ENCODE data around the gene PARP12.

- TF ChIP-seq CTCF (optimal IDR thresholded peaks at IDR 0.05 in 1 of 3, IDR thresholded peaks at IDR 0.05 in 1 of 3, conservative IDR thresholded peaks at IDR 0.05 in 1 of 3; ENCODE audit: extremely low read depth in 1 of 3, insufficient read depth in 2 of 3, low read length in 3 of 3) (no peak), EZH2 (IDR thresholded peaks at IDR 0.05; ENCODE audit: low read length) (no peak)
These were observed 88.5 kb downstream of the PARP12 start for GRCh38 chr7:139974179-139974811.

Measured in keratinocyte (primary cell).